GM12892 (cell line): ENCODE data around the gene NFATC2.
"Not testable (repeated sequence)": the region's sequence is repeated elsewhere in the genome, so short reads cannot be mapped to it uniquely, and the experiment has no call there.

ENCODE experiments used
- POLR2A ChIP-seq: IDR thresholded peaks from 2 replicates; pipeline ENCODE4 v1.6.1; 2011; ENCODE audit warnings: low read depth, low read length, control low read depth
- TAF1 ChIP-seq: IDR thresholded peaks from 2 replicates; pipeline ENCODE4 v1.6.1; 2011; ENCODE audit warnings: low read depth, mild to moderate bottlenecking, control low read depth, low read length, borderline replicate concordance

- not testable (repeated sequence) for TF ChIP-seq TAF1, POLR2A
Observed at GRCh38 chr20:51476106-51476505, 66.4 kb downstream of the NFATC2 start.
